Measurements from ENCODE around the gene MAN2C1. TPM values are rescaled to one million over a fixed set of nuclear protein-coding genes. Genes with fewer than 3 reads are reported as not detected.
A peak's percentile ranks its signal among the peaks of the same experiment; 100 is the strongest.
"Not testable (repeated sequence)": the region's sequence is repeated elsewhere in the genome, so short reads cannot be mapped to it uniquely, and the experiment has no call there.

The MAN2C1 gene
- total RNA-seq, 1 donor from 2014 or later, result 96.1 TPM

DNA sequence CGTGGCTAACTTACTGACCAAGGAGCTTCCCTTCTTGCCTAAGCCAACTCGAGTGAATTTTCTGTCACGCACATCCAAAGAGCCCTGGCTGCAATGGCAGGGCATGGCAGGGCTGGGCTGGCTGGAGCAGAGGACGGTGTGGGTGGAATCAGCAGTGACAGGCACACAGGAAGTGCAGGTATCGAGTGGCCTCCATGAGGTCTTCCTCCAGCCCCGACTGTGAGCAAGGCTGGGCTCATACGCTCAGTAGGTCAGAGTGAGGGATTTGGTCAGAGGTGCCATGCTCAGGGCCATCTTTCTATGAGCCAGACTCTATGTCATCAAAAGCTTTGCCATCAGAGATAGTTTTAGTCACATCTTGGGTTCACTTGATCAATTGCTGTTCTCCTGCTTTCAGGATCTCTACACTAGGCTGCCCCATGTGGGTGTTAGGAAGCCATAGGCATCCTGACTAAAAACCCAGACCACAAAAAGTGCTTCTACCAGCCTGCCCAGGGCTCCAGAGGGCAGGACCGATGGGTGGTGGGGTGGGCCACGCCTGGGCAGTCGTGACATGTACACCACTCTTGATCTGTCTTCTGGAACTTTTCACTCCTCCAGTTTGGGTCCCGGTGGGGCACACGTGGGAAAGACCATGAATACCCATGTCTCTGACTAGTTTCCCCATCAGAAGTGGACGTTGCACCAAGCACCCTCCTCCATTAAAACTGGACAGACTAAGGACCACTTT, 55.1 kb downstream of the MAN2C1 start:
- ATAC-seq, result no peak
- no peak for DNase-seq (ENCODE audit: low spot score)

DNA sequence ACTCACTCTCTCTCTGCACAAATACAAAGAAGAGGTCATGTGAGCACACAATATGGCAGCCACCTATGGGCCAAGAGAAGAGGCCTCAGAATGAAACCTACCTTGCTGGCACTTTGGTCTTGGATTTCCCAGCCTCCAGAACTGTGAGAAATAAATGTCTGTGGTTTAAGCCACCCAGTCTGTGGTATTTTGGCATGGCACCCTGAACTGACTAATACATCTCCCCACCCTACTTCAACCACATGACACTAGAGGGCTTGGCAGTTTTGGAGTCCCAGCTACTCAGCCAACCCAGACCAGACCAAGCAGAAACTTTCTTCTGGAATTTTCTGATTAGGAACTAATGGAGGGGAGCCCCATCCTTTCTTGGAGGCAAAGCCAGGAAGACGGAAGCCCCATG, 55.9 kb downstream of the MAN2C1 start:
- DNase-seq (ENCODE audit: low spot score); ATAC-seq: not testable (repeated sequence)

DNA sequence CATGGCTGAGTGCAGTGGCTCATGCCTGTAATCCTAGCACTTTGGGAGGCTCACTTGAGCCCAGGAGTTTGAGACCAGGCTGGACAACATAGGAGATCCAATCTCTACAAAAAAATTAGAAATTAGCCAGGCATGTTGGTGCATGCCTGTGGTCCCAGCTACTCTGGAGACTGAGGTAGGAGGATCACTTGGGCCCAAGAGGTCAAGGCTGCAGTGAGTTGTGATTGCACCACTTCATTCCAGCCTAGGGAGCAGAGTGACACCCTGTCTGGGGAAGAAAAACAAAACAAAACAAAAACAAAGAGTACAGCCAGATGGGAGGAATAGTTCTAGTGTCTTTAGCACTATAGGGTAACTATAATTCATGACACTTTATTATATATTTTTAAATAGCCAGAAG, 58.7 kb downstream of the MAN2C1 start:
- no peak for DNase-seq (ENCODE audit: low spot score)
- ATAC-seq, result no peak

DNA sequence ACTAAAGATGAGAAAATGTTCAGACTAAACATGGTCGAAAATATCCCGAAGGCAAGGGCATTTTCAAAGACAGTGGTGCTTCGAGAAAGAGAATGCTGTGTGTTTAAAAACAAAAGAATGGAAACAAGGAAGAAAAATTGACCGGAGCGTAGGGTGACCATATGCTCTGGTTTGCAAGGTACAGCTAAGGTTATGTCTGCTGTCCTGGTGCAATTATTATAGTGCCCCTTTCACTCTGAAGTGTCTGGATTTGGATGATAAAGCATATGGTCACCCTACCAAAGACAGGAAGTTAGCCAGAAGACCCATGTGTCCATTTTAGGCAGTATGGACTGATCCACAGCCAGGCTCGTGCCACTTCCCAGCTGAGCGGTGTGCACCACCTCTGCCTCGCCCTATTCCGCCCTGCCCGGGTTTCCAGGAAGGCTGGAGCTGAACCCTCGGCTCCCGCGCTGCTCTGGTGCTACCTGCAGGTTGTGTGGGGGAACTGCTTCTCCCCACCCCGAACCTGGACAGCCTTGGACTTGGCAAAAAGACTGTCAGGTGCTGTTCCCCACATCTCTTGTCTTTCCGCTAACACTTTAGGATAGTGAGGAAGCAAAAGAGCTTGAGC, 60.5 kb downstream of the MAN2C1 start:
- ATAC-seq, result peak; percentile 99
- peak; percentile 57 for DNase-seq (ENCODE audit: low spot score)

DNA sequence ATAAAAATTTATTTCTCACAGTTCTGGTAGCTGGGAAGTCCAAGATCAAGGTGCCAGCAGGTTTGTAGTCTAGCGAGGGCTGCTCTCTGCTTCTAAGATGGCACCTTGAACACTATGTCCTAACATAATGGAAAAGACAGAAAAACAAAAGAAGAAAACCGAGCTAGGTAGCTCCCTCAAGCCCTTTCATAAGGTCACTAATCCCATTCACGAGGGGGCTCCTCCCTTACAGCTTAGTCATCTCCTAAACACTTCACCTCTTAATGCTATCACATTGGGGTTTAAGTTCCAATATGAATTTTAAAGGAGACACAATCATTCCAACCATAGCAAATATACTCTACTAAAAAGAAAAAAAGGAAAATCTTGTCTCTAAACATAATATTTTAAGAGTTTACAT, 62.2 kb downstream of the MAN2C1 start:
- ATAC-seq, result no peak

More for the DNA sequence above, 62.2 kb downstream of the MAN2C1 start:
- no peak for DNase-seq (ENCODE audit: low spot score)

Other genes starting within 250 kb of the MAN2C1 start
- 5.8 TPM for gene C15orf39, start 166.7 kb downstream of the MAN2C1 start, total RNA-seq
- gene GOLGA6C, start 110.3 kb downstream of the MAN2C1 start, total RNA-seq, result not detected
- 0.45 TPM for gene GOLGA6D, start 85.8 kb downstream of the MAN2C1 start, total RNA-seq
- 33.6 TPM for gene COMMD4, start 32.5 kb downstream of the MAN2C1 start, total RNA-seq
- 43.2 TPM for gene NEIL1, start 21.6 kb downstream of the MAN2C1 start, total RNA-seq
- gene SIN3A, start 83.1 kb upstream of the MAN2C1 start, total RNA-seq, result 23.3 TPM
- gene PTPN9, start 210.7 kb upstream of the MAN2C1 start, total RNA-seq, result 9.2 TPM